Measurements from ENCODE around the gene ATP12A. TPM values are rescaled to one million over a fixed set of nuclear protein-coding genes. Genes with fewer than 3 reads are reported as not detected.

Gene ATP12A
- total and polyA plus RNA-seq, 2 of the 8 experiments (the other 6 are each of a cell fraction or from before 2014, with no cell fraction given) = 0.80 to 1.3 TPM

DNA sequence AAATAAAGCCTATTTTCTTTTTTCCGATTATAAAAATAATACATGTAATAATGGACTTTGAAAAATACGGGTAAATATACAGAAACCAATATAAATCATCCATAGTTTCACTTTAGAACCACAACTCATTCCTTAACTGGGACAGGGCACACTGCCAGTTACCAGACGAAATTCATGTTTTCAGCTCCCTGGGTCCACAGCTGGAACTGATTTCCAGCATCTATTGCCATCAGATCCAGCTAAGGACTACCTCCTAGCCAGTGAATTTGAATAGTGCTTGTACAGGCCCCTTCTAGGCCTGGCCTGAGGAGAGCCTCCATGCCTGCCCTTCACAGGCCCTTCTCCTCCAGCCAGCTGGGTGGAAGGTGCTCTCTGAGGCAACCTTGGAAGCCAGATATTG is 30.0 kb upstream of the ATP12A start (continued):
- no peak for TF ChIP-seq CHD1 (IDR thresholded peaks at IDR 0.05; ENCODE audit: low read depth, low read length)
- no peak for TF ChIP-seq CREB1 (IDR thresholded peaks at IDR 0.05)
- no peak for TF ChIP-seq SIN3A (conservative IDR thresholded peaks at IDR 0.05 in 1 of 2, IDR thresholded peaks at IDR 0.05 in 1 of 2; ENCODE audit: low read depth in 1 of 2, low read length in 2 of 2)

Data from H1 (cell line).